Retinal pigment epithelial cell (primary cell): ENCODE data around the gene B4GALT6.

Experiments
- DNase-seq: peaks from one replicate; pipeline ENCODE4 v3.0.0-alpha.2; 2010; ENCODE audit warnings: low read depth
- H3K4me3 ChIP-seq: 2 replicates; pipeline ENCODE4 v1.5.1; 2011; ENCODE audit warnings: mild to moderate bottlenecking, low read length, control low read depth, moderate library complexity
- TF ChIP-seq, protein P1 (sequence below): conservative IDR thresholded peaks from 2 replicates; pipeline ENCODE4 v1.5.1; 2011; ENCODE audit warnings: low read depth, low read length, control low read depth, inconsistent platforms

B4GALT6 gene

DNA sequence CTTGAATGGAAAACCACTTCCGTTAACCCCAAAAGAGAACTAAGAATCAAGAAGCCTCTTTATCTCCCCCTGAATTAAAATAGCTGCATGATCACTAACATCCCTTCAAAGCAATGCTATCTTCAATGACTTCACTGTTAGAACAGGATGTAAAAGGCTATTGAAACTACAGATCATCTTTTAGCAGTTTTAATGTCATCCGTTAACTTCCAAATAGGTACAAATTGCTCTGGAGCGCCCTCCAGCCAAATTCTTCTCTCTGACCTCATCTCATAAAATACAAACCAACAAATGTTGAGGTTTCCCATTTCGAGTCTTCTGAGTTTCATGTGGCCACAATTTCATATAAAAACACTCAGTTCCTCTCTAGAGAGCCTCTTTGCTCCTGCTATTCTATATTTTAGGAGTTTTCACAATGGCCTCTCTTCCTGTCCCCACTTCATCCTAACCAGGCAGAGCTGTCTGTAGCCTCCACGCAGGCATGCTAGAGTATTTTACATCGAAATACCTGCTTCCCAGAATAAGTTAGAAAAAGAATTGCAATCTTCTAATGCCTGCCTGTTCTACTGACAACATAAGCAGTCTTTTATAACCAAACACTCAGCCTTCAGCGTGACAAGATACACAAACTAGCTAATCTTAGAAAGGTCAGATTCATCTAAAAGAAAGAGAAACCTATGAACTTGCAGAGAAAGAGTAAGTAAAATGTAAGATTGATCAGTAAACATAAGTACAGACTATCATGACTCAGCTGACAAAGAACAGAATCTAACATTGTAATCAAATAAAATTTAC, 37.9 kb downstream of the B4GALT6 start:
- DNase-seq: no peak
- TF ChIP-seq, protein P1, sequence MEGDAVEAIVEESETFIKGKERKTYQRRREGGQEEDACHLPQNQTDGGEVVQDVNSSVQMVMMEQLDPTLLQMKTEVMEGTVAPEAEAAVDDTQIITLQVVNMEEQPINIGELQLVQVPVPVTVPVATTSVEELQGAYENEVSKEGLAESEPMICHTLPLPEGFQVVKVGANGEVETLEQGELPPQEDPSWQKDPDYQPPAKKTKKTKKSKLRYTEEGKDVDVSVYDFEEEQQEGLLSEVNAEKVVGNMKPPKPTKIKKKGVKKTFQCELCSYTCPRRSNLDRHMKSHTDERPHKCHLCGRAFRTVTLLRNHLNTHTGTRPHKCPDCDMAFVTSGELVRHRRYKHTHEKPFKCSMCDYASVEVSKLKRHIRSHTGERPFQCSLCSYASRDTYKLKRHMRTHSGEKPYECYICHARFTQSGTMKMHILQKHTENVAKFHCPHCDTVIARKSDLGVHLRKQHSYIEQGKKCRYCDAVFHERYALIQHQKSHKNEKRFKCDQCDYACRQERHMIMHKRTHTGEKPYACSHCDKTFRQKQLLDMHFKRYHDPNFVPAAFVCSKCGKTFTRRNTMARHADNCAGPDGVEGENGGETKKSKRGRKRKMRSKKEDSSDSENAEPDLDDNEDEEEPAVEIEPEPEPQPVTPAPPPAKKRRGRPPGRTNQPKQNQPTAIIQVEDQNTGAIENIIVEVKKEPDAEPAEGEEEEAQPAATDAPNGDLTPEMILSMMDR: no peak
- no peak overlapping the region for H3K4me3 ChIP-seq

DNA sequence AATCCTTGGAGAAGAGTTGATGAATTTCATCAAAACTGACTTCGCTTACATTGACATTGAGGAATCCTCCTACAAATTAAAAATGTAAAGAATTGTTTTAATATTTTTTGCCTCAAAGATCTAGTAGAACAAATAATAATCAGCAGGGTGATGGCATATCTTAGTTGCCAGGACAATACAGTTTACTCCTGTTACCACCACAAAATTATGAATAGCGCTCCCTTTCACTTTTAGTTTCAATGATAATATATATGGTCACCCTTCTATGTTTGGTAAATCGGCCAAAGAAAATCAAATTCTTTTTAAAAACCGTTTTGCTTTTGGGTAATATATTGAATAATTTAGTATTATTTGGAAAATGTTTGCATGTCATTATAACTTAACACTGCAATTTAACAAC, 39.0 kb downstream of the B4GALT6 start:
- no peak overlapping the region for H3K4me3 ChIP-seq
- TF ChIP-seq, protein P1: no peak
- DNase-seq: no peak

DNA sequence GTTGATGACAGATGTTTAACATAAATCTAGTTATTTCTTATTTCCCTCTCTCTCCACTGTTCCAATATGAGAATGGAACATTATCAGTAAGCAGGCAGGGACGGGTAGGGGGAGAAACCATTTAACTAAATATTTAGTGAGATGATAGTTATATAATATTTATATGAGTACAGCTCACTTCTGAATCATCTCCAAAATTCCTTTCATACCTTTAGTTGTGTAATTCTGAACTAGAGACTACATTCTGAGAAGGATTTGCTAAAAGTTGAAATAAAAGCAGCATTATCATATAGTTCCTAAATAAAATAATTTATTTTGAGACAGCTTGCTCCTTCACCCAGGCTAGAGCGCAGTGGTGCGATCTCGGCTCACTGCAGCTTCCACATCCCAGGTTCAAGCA, 41.4 kb downstream of the B4GALT6 start:
- TF ChIP-seq, protein P1: no peak
- no peak overlapping the region for H3K4me3 ChIP-seq
- DNase-seq: no peak

DNA sequence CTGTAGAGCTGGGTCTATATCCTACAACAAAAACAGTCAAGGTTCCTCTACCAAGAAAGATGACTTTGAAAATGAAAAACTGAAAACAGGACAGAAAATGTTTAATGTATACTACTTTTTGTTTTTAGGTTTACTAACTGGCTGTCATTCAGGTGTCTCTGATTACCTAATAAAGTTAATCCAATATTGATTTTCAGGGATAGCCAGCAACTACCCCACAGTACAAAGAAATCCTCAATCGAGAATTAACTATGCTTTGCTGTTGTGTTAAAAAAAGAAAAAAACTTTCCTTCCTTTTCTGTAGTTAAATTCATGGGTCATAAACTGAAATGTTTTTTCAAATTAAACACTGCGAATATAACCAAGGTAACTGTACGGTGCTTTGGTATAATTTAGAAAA, 46.9 kb downstream of the B4GALT6 start:
- TF ChIP-seq, protein P1: no peak
- H3K4me3 ChIP-seq: no peak overlapping the region
- no peak for DNase-seq

DNA sequence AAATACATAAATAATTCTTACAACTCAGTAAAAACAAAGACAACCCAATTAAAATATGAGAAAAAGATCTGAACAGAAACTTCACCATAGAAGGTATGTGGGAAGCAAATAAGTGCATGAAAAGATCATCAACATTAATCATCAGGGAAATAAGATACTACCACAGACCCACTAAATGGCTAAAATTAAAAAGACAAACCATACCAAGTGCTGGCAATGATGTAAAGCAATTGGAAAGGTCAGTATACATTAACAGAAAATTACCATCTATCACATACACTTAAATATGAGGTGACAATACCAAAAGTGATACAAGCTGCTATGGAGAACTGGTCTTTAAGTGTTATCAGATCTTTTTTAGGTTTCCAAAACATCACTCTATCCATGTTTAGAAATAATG, 48.0 kb downstream of the B4GALT6 start:
- H3K4me3 ChIP-seq: no peak overlapping the region
- no peak for DNase-seq
- TF ChIP-seq, protein P1: no peak

DNA sequence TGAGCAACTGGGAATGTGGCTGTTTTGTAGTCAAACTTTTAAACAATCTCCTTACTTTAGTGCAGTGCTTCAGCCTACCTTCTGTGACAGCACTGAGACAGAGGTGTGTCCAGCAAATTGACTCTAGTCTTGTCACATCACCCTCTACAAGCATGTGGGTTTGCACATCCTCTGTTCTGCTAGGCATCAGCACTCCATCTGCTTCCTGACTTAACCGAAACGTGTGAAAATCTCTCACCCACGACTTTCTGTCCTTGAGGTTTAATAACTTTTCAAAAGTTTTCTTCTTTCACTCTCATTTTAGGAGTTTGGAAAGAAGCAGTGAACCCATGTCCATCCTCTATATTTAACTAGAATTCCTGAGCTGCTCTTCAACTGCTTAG, 50.1 kb downstream of the B4GALT6 start:
- no peak for DNase-seq
- no peak overlapping the region for H3K4me3 ChIP-seq
- TF ChIP-seq, protein P1: no peak
